HEK293T (cell line): ENCODE measurements around the gene GFOD2.

Source experiments
- ARNT ChIP-seq: fragments of 450-650 bp; IDR thresholded peaks from 2 replicates; pipeline ENCODE4 v1.6.1; 2017; ENCODE audit warnings: mild to moderate bottlenecking
- BHLHE40 ChIP-seq: fragments of 450-650 bp; IDR thresholded peaks from 2 replicates; pipeline ENCODE4 v1.6.1; 2016; ENCODE audit warnings: mild to moderate bottlenecking, moderate library complexity, borderline replicate concordance
- ELF4 ChIP-seq: fragments of 450-650 bp; IDR thresholded peaks from 2 replicates; pipeline ENCODE4 v1.6.1; 2017; ENCODE audit warnings: antibody characterized with exemption
- FOXK2 ChIP-seq: fragments of 450-650 bp; IDR thresholded peaks from 2 replicates; pipeline ENCODE4 v1.6.1; 2016; ENCODE audit warnings: mild to moderate bottlenecking
- FOXM1 ChIP-seq: fragments of 450-650 bp; IDR thresholded peaks from 2 replicates; pipeline ENCODE4 v1.6.1; 2017; ENCODE audit warnings: mild to moderate bottlenecking, borderline replicate concordance
- HDGF ChIP-seq: fragments of 450-650 bp; IDR thresholded peaks from 2 replicates; pipeline ENCODE4 v1.6.1; 2017; ENCODE audit warnings: antibody characterized with exemption, borderline replicate concordance
- LEF1 ChIP-seq: fragments of 450-650 bp; IDR thresholded peaks from 2 replicates; pipeline ENCODE4 v1.6.1; 2017; ENCODE audit warnings: mild to moderate bottlenecking, borderline replicate concordance
- PKNOX1 ChIP-seq: fragments of 450-650 bp; IDR thresholded peaks from 2 replicates; pipeline ENCODE4 v1.6.1; 2016
- SP1 ChIP-seq: fragments of 450-650 bp; IDR thresholded peaks from 2 replicates; pipeline ENCODE4 v1.6.1; 2017
- SUZ12 ChIP-seq: fragments of 450-650 bp; IDR thresholded peaks from 2 replicates; pipeline ENCODE4 v1.6.1; 2016; ENCODE audit warnings: mild to moderate bottlenecking
- ZNF384 ChIP-seq: fragments of 450-650 bp; IDR thresholded peaks from 2 replicates; pipeline ENCODE4 v1.6.1; 2016

GRCh38 chr16:67766291-67766690, 47.2 kb upstream of the GFOD2 start:
- TF ChIP-seq ARNT (no peak), BHLHE40 (no peak), SP1 (no peak), LEF1 (no peak), ZNF384 (no peak), ELF4 (no peak), FOXK2 (no peak), HDGF (no peak), SUZ12 (no peak), FOXM1 (no peak), PKNOX1 (no peak)
